GM12878 (cell line): ENCODE measurements around the gene PLCG1. TPM values are rescaled to one million over a fixed set of nuclear protein-coding genes. Genes with fewer than 3 reads are reported as not detected.

Experiments used
- BCLAF1 ChIP-seq: fragments of 450-650 bp; IDR thresholded peaks from 2 replicates; pipeline ENCODE4 v1.6.1; 2017; ENCODE audit warnings: antibody characterized with exemption, mild to moderate bottlenecking, moderate library complexity
- BMI1 ChIP-seq: fragments of 450-650 bp; IDR thresholded peaks from 2 replicates; pipeline ENCODE4 v1.6.1; 2016; ENCODE audit warnings: mild to moderate bottlenecking, moderate library complexity, borderline replicate concordance
- CBX5 ChIP-seq: sonication (generic); IDR thresholded peaks from 2 replicates; pipeline ENCODE4 v1.6.1; 2016; ENCODE audit warnings: low read depth, moderate library complexity, mild to moderate bottlenecking, inconsistent platforms
- DPF2 ChIP-seq: fragments of 450-650 bp; IDR thresholded peaks from 2 replicates; pipeline ENCODE4 v1.6.1; 2017; ENCODE audit warnings: mild to moderate bottlenecking
- HSF1 ChIP-seq: fragments of 150-350 bp; IDR thresholded peaks from 2 replicates; pipeline ENCODE4 v1.6.1; 2014; ENCODE audit warnings: mild to moderate bottlenecking, low read depth, low read length
- STAT1 ChIP-seq: fragments of 450-650 bp; conservative IDR thresholded peaks from 2 replicates; pipeline ENCODE4 v1.6.1; 2014; ENCODE audit warnings: antibody characterized with exemption, mild to moderate bottlenecking
- SUPT20H ChIP-seq: IDR thresholded peaks from 2 replicates; pipeline ENCODE4 v1.6.1; 2011; ENCODE audit warnings: low read depth, mild to moderate bottlenecking, low read length, moderate library complexity, borderline replicate concordance; ENCODE audit not compliant: control insufficient read depth
- TAF1 ChIP-seq: IDR thresholded peaks from 2 replicates; pipeline ENCODE4 v1.6.1; 2011; ENCODE audit warnings: mild to moderate bottlenecking, low read depth, low read length, borderline replicate concordance
- ZBTB40 ChIP-seq: fragments of 450-650 bp; IDR thresholded peaks from 2 replicates; pipeline ENCODE4 v1.6.1; 2016; ENCODE audit warnings: mild to moderate bottlenecking, moderate library complexity, borderline replicate concordance
- polyA plus RNA-seq, 11 experiments: library from polyadenylated mRNA; depleted of rRNA in 4 of 11; unstranded in 6 of 11; stranded (reverse) in 5 of 11; fragments of >200 nt; fragmentation: Nextera tagmentation in 4 of 11; fragmentation: Illumina TruSeq in 1 of 11; extraction: Ambion mirVana in 4 of 11; extraction: Trizol in 1 of 11; gene quantifications; 1 replicate in 1 of 11; 2 replicates in 10 of 11; pipeline versions ENCODE4 v1.2.1 to v1.2.3, GENCODE V29; 2011 to 2016; ENCODE audit warnings: inconsistent platforms in 2 of 11, missing spikeins in 2 of 11, low read depth in 1 of 11
- total RNA-seq, 4 experiments: library from RNA; depleted of rRNA in 3 of 4; stranded (reverse); fragments of >200 nt in 3 of 4; fragmentation: Illumina TruSeq in 1 of 4; extraction: Trizol in 1 of 4; gene quantifications; 2 replicates each; pipeline versions ENCODE4 v1.2.1 to v1.2.3, GENCODE V29; 2013 to 2021

PLCG1 gene
- total and polyA plus RNA-seq, 10 of the 15 experiments (the other 5 are each of a cell fraction or from before 2014, with no cell fraction given) = 2.6 to 114 (median 45.3) TPM

- TF ChIP-seq HSF1 = no peak
- no peak for TF ChIP-seq STAT1
- TF ChIP-seq SUPT20H = no peak
- TF ChIP-seq ZBTB40 = no peak
- TF ChIP-seq BCLAF1 = no peak
- TF ChIP-seq BMI1 = no peak
- TF ChIP-seq CBX5 = no peak
- TF ChIP-seq TAF1 = no peak
- no peak for TF ChIP-seq DPF2
These were observed 29.8 kb downstream of the PLCG1 start (continued) for GRCh38 chr20:41167118-41167470.
